ENCODE data around the gene EPS15.

EPS15 gene

GRCh38 chr1:51369171-51369570 is 149.9 kb downstream of the EPS15 start:
- no peak for DNase-seq

DNA sequence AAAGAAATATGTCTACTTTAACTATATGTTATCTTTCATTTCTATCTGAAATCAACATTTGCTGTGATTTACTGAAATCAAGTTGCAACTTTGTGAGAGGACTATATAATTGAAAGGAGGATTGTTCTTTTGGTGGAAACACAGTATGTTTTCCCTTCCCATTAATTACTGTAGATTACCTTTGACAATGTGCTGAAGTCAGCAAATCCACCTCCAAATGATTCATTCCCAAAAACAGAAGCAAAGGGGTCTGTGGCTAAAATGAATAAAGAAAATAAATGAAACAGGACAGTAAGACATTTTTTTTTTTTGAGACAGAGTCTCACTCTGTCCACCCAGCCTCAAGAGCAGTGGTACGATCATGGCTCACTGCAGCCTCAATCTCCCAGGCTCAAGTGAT is 153.3 kb downstream of the EPS15 start:
- no peak for DNase-seq

DNA sequence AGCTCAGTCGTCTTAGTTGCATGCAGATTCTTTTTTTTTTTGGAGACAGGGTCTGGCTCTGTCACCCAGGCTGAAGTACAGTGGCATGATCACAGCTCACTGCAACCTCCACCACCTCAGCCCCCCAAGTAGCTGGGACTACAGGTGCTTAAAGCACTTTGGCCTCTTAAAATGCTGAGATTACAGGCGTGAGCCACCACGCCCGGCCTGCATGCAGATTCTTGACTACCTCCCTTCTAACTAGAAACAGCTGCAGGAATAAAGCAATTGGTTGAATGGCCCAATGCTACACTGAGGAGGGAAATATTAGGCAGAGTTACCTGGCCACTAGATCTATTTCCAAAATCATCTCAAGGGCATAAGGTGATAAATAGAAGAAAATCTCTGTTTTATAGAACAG is 159.2 kb downstream of the EPS15 start:
- DNase-seq, result no peak

GRCh38 chr1:51355382-51355781 is 163.7 kb downstream of the EPS15 start:
- no peak for DNase-seq

DNA sequence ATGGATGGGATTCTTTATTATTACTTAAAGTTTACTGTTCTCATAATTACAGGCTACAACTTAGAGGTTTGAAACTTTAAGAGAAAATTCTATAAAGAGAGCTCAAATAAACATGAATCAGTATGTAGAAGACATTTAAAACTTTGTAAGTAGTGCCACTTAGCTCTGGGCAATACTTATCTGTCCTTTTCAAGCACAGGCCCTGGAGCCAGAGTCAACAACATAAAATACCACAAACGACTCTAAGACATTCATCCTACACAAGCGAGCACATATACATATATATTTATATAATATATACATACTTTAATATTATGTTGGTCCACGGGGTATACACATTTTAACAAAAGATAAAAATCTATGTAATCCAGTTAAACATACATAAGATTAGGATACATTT is 164.7 kb downstream of the EPS15 start:
- no peak for DNase-seq

DNA sequence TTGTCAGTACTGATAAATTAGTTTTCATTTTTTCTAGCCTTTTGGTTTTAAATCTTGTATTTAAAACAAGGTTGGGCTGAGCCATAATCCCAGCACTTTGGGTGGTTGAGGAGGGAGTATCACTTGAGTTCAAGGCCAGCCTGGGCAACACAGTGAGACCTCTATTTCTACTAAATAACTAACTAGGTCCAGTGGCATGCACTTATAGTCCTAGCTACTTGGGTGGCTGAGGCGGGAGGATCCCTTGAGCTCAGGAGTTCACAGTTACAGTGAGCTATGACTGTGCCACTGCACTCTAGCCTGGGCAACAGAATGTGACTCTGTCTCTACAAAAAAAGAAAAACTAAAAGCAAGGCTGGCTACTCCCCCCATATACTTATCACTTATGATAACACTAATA is 167.2 kb downstream of the EPS15 start:
- DNase-seq, result no peak

GRCh38 chr1:51349862-51350261 is 169.2 kb downstream of the EPS15 start:
- DNase-seq, result no peak

DNA sequence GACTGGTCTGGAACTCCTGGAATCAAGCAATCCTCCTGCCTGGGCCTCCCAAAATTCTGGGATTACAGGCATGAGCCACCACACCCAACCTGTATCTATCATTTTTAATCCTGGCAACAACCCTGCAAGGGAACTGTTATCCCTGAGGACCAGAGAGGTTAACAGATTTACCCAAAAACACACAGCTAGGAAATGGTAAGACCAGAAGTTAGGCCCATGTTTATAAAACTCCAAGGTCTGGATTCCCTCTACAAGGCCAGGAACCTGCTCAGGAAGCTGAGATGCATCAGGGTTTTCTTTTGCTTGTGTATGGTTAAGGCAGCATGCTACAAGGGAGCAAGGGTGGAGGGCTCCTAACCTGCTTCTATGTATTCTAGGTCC is 170.9 kb downstream of the EPS15 start:
- no peak for DNase-seq

DNA sequence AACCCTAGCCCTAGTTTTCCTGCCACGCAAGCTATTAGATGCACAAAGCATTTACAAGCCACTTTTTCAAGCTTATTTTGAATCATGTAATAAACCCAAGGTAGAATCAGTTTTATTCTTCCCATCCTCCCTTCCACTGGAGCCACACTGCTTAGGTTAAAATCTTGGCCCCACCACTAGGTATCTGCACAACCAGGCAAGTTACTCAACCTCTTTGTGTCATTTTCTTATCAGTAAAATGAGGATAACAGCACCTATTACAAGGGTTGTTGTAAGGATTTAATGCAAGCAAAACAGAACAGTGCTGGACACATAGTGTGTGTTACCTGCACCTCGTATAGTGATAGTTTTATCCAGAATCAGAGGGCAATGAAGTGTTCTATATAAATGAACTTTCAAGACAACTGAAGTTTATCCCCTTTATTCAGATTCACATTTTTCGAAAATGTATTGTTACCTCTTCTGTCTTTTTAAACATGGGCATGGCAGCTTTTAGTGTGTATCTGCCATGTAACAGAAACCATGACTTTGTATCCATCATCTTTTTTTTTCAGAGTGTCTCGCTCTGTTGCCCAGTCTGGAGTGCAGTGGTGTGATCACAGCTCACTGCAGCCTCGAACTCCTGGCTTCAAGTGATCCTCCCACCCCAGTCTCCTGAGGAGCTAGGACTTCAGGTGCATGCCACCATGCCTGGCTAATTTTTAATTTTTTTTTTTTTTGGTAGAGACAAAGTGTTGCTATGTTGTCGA is 171.5 kb downstream of the EPS15 start:
- no peak for DNase-seq

GRCh38 chr1:51346086-51346942 is 172.8 kb downstream of the EPS15 start:
- DNase-seq, result no peak

DNA sequence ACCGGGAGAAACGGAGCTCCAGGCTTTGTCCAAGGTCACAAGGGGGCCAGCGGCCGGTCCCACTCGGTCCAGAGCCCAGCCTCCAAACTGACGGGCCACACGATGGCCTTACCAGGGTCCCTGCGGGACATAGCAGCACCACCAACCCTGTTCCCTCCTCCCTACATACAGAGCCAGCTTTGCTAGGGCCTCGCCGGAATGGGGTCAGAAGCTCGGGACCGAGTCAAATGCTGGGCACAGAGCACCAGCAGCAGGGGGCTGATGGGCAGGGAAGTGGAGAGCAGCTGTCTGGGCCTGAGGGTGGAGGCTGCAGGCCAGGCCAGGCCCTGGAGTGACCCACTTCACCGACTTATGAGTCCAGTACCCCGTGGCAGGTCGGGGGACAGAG is 173.8 kb downstream of the EPS15 start:
- no peak for DNase-seq

DNA sequence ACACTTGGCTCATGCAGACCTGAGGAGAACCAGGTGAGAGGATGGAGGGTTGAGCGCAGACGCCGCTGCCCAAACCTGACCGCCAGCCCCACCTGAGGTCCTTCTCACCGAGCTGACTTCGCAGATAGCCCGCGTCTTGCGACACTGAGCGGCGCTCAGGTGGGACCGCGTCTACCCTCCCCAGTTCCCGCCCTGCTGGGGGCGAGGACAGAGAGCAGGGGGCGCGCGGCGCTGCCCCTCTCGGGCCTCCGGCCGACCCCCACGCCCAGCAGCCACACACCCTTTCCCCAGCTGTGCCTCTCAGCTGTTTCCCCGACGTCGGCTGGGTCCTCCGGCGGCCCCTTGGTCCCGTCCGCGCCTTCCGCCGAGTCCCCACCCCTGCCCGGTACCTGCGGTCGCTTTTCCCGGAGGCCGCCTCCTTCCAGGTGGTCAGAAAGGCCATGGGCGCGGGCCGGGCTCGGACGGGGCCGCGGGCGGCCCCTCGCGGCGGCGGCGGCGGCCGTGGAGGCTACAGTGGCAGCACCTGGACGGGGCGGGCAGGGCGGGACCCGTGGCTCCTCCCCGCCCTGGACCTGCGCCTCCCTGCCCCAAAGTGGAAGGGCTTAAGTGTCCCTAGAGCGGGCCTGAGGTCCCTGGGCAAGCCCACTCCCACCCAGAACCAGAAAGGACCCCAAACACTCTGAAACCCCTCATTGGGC is 174.3 kb downstream of the EPS15 start:
- no peak for DNase-seq

- no peak for DNase-seq
These were observed 174.8 kb downstream of the EPS15 start for GRCh38 chr1:51344276-51344601.

GRCh38 chr1:51343624-51344023 is 175.4 kb downstream of the EPS15 start:
- no peak for DNase-seq

DNA sequence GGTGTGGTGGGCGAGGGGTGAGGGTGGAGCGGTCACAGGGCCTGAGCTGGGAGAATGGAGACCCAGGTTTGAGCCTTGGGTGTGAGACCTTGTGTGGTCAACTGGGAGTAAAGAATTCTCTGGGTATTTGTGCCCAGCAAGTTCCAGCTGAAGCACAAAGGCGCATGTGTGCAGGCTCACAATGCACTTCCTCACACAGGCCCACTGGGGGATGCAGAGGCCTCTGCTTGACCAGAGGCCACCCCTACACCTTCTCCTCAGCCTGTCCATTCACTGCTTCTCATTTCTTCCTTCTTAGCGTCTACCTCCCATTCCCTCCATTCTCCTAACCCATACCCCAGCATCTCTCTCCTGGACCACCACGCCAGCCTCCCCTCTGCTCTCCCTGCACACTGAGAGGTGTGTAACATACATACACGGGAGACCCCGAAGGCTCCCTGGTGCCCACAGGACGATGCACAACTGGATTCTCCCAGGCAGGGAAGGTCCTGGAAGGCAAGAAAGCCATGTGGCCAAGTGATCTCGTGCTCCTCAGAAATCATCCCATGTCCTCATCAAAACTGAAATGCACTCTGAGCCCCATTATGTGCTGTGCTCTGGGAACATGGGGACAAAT is 176.4 kb downstream of the EPS15 start:
- no peak for DNase-seq

DNA sequence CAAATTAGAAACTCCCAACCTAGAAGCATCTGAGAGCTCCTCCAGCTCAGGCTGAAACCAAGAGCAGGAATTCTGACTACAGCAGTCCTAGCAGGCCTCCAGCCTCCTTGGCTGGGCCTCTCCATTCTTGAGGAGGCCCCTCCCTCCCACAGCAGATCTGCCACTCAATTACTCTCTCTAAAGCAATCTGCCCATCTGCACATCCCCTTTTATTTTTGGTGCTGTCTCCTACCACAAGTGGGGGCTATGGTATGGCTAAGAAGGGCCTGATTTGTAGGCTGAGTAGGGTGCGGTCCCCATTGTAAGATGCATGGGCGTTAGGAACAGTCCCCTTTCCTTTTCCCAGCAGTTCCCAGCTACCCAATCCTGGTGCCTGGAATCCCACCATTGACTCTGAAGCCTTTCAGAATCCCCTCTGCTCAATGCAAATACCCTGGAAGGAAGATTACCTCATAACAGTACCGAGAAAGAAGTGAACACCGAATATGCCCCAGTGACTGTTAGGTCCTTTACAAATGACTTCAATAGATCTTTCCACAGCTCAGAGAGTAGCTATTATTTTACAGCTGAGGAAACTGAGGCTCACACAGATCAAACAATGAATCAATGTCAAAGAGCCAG is 177.1 kb downstream of the EPS15 start:
- DNase-seq, result no peak

DNA sequence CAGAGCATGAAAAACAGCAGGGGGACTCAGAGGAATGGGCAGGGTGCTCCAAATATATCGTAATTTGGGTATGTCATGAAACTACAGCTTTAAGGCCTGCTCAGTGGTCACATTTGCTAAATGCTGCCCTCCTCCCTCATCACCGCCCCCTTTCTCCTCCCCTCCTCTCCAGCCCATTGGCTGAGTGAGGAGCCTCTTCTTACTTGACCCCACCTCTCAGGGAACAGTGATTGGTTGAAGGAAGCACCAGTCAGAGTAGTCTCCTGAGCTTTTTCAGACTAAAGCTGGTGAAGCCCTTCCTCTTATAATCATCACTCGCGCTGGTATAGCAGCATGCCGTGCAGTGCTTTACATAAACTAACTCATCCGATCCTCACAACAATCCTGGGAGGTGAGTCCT is 178.7 kb downstream of the EPS15 start:
- DNase-seq, result no peak

- no peak for DNase-seq
These were observed 182.4 kb downstream of the EPS15 start for GRCh38 chr1:51336711-51337110.

DNA sequence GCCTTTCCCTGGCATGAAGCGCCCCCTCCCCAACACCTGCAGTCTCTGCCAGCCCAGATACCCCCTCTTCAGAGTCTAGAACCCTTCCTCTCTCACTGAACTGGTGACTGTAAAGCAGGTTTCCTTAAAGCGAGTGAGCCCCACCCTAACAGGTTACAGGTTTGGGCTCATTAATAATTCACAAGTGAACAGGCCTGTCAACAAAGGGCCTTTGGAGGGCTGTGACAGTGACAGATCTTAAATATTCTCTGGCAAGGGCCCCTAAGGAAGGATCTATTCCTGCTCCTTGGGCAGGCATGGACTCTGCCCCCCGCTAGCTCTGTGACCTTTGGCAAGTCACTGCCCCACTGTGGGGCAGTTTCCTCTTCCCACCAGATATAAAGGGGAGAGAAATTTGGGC is 183.1 kb downstream of the EPS15 start:
- no peak for DNase-seq

- DNase-seq, result no peak
These were observed 187.6 kb downstream of the EPS15 start for GRCh38 chr1:51331206-51332100.

DNA sequence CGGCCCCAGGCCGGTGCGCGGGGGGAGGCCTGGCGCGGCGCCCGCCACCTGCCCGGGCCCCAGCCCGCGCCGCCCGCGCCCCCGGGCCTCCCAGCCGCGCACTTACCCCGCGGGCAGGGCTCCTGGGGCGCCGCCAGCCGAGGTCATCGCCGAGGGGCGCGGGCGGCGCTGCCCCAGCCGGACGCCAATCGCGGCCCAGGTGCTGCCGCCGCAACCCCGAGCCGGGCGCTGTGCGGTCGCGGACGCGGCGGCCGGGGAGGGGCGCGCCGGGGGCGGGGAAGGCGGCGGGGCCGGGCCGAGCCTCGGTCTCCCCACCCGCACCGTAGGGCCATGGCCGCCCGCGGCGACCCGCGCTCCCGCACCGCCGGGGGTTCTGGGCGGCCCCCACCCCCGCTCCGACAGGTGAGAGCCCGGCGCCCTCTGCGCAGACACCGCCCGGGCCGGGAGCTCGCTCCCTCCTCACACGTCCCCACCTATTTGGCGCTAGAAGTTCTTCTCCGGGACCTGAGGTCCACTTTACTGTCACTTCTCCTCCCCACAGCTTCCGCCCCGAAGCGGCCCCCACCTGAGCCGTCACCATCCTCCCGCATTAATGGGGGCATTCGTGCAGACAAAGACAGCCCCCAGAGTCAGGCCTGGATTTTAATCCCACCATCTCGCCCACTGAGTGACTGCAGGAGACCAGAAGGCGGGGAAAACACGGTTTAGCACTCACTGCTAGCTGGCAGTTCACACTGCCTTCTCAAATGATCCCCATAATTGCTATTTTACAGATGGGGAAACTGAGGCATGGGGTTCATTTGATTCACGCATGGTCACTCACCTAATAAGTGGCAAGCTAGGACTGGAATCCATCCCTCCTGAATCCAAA is 188.5 kb downstream of the EPS15 start, which contains the start of gene TTC39A:
Gene TTC39A, minus strand, starts transcription at position 232 of the 871 bp plus-strand sequence. Its CDS starts 85 bp downstream, at position 147.
- no peak for DNase-seq

Data from central memory CD4-positive, alpha-beta T cell (primary cell).